OCI-LY3 (cell line): ENCODE results near the gene WDR53.

Experiments used
- CTCF ChIP-seq: fragments of 200-600, 300-600 bp; sonication (generic); IDR thresholded peaks from 2 replicates; pipeline ENCODE4 v1.5.1; 2014; ENCODE audit warnings: antibody characterized with exemption, low read length, low read depth
- EZH2phosphoT487 ChIP-seq: fragments of 200-600 bp; shearing (Covaris generic); IDR thresholded peaks from 2 replicates; pipeline ENCODE4 v1.6.1; 2018; ENCODE audit warnings: antibody characterized with exemption, mixed run types, low read depth

GRCh38 chr3:196609805-196610515, 41.6 kb upstream of the WDR53 start:
- no peak for TF ChIP-seq EZH2phosphoT487
- no peak for TF ChIP-seq CTCF
